GM12875 (cell line): ENCODE measurements around the gene LYRM4.

Source experiments
- H3K4me3 ChIP-seq: one replicate; pipeline ENCODE4 v1.5.1; 2011; ENCODE audit warnings: low read depth, low read length, control low read depth
- CTCF ChIP-seq: IDR thresholded peaks from 2 replicates; pipeline ENCODE4 v1.5.1; 2011; ENCODE audit warnings: low read depth, mild to moderate bottlenecking, control low read depth, inconsistent platforms, low read length, moderate library complexity, borderline replicate concordance; ENCODE audit not compliant: insufficient read depth

LYRM4 gene

GRCh38 chr6:5151955-5152401, 108.8 kb downstream of the LYRM4 start:
- H3K4me3 ChIP-seq: no peak overlapping the region
- no peak for TF ChIP-seq CTCF

GRCh38 chr6:5151360-5151954, 109.3 kb downstream of the LYRM4 start:
- no peak for TF ChIP-seq CTCF
- no peak overlapping the region for H3K4me3 ChIP-seq

- no peak overlapping the region for H3K4me3 ChIP-seq
- no peak for TF ChIP-seq CTCF
Measured at GRCh38 chr6:5150551-5151075, 110.1 kb downstream of the LYRM4 start.

GRCh38 chr6:5149891-5150290, 110.9 kb downstream of the LYRM4 start:
- no peak overlapping the region for H3K4me3 ChIP-seq
- no peak for TF ChIP-seq CTCF

- H3K4me3 ChIP-seq: no peak overlapping the region
- TF ChIP-seq CTCF: no peak
Measured at GRCh38 chr6:5149159-5149704, 111.5 kb downstream of the LYRM4 start.

GRCh38 chr6:5146398-5146797, 114.4 kb downstream of the LYRM4 start:
- TF ChIP-seq CTCF: no peak
- H3K4me3 ChIP-seq: no peak overlapping the region
